ENCODE measurements around the gene TIMM17A. TPM values are rescaled to one million over a fixed set of nuclear protein-coding genes. Genes with fewer than 3 reads are reported as not detected.

The TIMM17A gene
- total RNA-seq, 1 experiment from 2014 or later, result 157 TPM

DNA sequence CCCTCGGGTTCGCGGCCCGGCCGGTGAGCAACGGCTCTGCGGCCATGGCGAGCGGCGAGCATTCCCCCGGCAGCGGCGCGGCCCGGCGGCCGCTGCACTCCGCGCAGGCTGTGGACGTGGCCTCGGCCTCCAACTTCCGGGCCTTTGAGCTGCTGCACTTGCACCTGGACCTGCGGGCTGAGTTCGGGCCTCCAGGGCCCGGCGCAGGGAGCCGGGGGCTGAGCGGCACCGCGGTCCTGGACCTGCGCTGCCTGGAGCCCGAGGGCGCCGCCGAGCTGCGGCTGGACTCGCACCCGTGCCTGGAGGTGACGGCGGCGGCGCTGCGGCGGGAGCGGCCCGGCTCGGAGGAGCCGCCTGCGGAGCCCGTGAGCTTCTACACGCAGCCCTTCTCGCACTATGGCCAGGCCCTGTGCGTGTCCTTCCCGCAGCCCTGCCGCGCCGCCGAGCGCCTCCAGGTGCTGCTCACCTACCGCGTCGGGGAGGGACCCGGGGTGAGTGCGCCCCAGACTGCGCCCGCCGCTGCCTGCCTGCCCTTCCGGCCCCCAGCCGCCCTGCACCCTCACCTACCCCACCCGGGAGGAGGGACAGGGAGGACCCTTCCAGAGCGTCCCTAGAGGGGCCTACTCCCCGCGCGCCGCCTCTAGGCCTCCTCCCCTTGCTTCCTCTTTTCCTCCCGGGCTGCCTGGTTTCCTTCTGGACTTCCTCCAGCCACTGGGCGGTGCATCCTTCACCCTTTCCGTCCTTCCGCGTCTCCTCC, 27.5 kb downstream of the TIMM17A start, which contains the start of gene RNPEP:
Gene RNPEP, plus strand, starts transcription at position 26 of the 757 bp plus-strand sequence. Its CDS starts 19 bp downstream, at position 45.
- no TSS peak for BruUV-seq (replicated peaks)
- intact Hi-C loops (cut with micrococcal nuclease), result no loop called here
- POLR2A ChIA-PET, result interaction anchor here (0.5 to 6.9 kb wide), 27 partner anchors 9 to 513 kb away, joined by 3 to 72 read pairs (median 5); partner anchors contain the start of genes ARL8A, PHLDA3, SHISA4 and TIMM17A
- Mint-ChIP-seq H3K4me1 (ENCODE audit: insufficient read depth, unreplicated experiment) (peaks cover 24% of the 10 kb centered on the region), H3K4me3 (ENCODE audit: unreplicated experiment) (peak within 1 kb of the TSS; percentile 90), H3K27me3 (ENCODE audit: insufficient read depth, unreplicated experiment) (no peaks in the 10 kb centered on the region), H3K27ac (ENCODE audit: low read depth, unreplicated experiment) (peak within 1 kb of the TSS; percentile 66), H3K36me3 (ENCODE audit: insufficient read depth, unreplicated experiment) (peaks cover 18% of the 10 kb centered on the region), H3K9me3 (ENCODE audit: unreplicated experiment) (no peaks in the 10 kb centered on the region)
- DNase-seq (ENCODE audit: unreplicated experiment), result peak; percentile 94
- TF ChIP-seq, protein P1, sequence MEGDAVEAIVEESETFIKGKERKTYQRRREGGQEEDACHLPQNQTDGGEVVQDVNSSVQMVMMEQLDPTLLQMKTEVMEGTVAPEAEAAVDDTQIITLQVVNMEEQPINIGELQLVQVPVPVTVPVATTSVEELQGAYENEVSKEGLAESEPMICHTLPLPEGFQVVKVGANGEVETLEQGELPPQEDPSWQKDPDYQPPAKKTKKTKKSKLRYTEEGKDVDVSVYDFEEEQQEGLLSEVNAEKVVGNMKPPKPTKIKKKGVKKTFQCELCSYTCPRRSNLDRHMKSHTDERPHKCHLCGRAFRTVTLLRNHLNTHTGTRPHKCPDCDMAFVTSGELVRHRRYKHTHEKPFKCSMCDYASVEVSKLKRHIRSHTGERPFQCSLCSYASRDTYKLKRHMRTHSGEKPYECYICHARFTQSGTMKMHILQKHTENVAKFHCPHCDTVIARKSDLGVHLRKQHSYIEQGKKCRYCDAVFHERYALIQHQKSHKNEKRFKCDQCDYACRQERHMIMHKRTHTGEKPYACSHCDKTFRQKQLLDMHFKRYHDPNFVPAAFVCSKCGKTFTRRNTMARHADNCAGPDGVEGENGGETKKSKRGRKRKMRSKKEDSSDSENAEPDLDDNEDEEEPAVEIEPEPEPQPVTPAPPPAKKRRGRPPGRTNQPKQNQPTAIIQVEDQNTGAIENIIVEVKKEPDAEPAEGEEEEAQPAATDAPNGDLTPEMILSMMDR (IDR thresholded peaks at IDR 0.05; ENCODE audit: unreplicated experiment), result peak; percentile 30
- CTCF ChIA-PET, result interaction anchor here (0.5 to 7.1 kb wide), 22 partner anchors 9 to 590 kb away, joined by 3 to 71 read pairs (median 5); no protein-coding TSS in a partner anchor

GRCh38 chr1:201983380-201983805, 28.1 kb downstream of the TIMM17A start:
- Mint-ChIP-seq H3K4me3 (ENCODE audit: unreplicated experiment) (peak overlapping the region; percentile 90), H3K27me3 (ENCODE audit: insufficient read depth, unreplicated experiment) (no peaks in the 10 kb centered on the region), H3K4me1 (ENCODE audit: insufficient read depth, unreplicated experiment) (peaks cover 24% of the 10 kb centered on the region), H3K27ac (ENCODE audit: low read depth, unreplicated experiment) (peak overlapping the region; percentile 66), H3K9me3 (ENCODE audit: unreplicated experiment) (no peaks in the 10 kb centered on the region), H3K36me3 (ENCODE audit: insufficient read depth, unreplicated experiment) (peaks cover 19% of the 10 kb centered on the region)
- ChIA-PET POLR2A (interaction anchor here (0.5 to 6.9 kb wide), 25 partner anchors 9 to 358 kb away, joined by 3 to 72 read pairs (median 5); partner anchors contain the start of genes ARL8A, TIMM17A and UBE2T), CTCF (interaction anchor here (0.6 to 7.1 kb wide), 20 partner anchors 9 to 548 kb away, joined by 3 to 71 read pairs (median 5); no protein-coding TSS in a partner anchor)
- DNase-seq (ENCODE audit: unreplicated experiment), result no peak
- intact Hi-C loops (cut with micrococcal nuclease), result no loop called here
- BruUV-seq (replicated peaks), result no TSS peak
- TF ChIP-seq, protein P1 (IDR thresholded peaks at IDR 0.05; ENCODE audit: unreplicated experiment), result no peak

DNA sequence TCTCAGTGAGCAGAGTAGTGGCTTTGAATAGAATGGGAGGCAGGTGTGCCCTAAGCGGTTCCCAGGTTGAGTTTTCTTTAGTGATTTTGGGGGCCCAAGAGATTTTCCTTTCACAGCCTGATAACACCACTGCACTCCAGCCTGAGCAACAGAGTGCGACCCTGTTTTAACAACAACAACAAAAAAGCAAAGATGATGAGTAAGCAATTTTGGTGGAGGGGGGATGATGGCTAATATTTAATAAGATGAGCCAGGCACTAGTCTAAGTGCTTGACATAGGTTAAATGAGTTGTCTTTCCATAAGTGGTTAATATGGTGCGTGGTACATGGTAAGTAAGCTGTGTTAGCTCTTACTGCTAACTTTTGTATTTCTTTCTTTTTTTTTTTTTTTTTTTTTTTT, 29.1 kb downstream of the TIMM17A start:
- peak overlapping the region; percentile 66 for H3K27ac Mint-ChIP-seq (ENCODE audit: low read depth, unreplicated experiment)
- BruUV-seq (replicated peaks), result no TSS peak
- TF ChIP-seq, protein P1 (IDR thresholded peaks at IDR 0.05; ENCODE audit: unreplicated experiment), result no peak
- no peak for DNase-seq (ENCODE audit: unreplicated experiment)
- CTCF ChIA-PET, result interaction anchor here (0.6 to 7.1 kb wide), 12 partner anchors 12 to 549 kb away, joined by 3 to 71 read pairs (median 6); no protein-coding TSS in a partner anchor
- no peaks in the 10 kb centered on the region for H3K27me3 Mint-ChIP-seq (ENCODE audit: insufficient read depth, unreplicated experiment)
- intact Hi-C loops (cut with micrococcal nuclease), result no loop called here
- POLR2A ChIA-PET, result interaction anchor here (0.6 to 6.9 kb wide), 12 partner anchors 12 to 160 kb away, joined by 3 to 72 read pairs (median 8); partner anchors contain the start of genes ARL8A and TIMM17A
- no peaks in the 10 kb centered on the region for H3K9me3 Mint-ChIP-seq (ENCODE audit: unreplicated experiment)
- peaks cover 24% of the 10 kb centered on the region for H3K4me1 Mint-ChIP-seq (ENCODE audit: insufficient read depth, unreplicated experiment)
- peak overlapping the region; percentile 90 for H3K4me3 Mint-ChIP-seq (ENCODE audit: unreplicated experiment)
- peaks cover 28% of the 10 kb centered on the region for H3K36me3 Mint-ChIP-seq (ENCODE audit: insufficient read depth, unreplicated experiment)

DNA sequence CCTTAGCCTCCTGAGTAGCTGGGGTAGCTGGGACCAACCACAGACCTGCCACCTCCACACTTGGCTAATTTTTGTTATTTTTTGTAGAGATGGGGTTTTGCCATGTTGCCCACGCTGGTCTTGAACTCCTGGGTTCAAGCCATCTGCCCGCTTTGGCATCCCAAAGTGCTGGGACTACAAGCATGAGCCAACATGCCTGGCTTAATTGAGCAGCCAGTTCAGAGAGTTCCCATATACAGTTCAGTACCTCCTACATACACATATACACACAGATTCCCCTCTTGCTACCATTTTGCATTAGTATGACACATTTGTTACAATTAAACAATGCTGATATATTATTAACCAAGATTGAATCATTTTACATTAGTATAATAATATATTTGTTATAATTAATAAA, 30.1 kb downstream of the TIMM17A start:
- intact Hi-C loops (cut with micrococcal nuclease), result no loop called here
- TF ChIP-seq, protein P1 (IDR thresholded peaks at IDR 0.05; ENCODE audit: unreplicated experiment), result no peak
- POLR2A ChIA-PET, result interaction anchor here (0.6 to 6.9 kb wide), 8 partner anchors 12 to 425 kb away, joined by 3 to 72 read pairs (median 5); partner anchors contain the start of genes GPR37L1 and TIMM17A
- H3K4me3 Mint-ChIP-seq (ENCODE audit: unreplicated experiment), result peak overlapping the region; percentile 90
- H3K9me3 Mint-ChIP-seq (ENCODE audit: unreplicated experiment), result no peaks in the 10 kb centered on the region
- CTCF ChIA-PET, result interaction anchor here (0.6 to 7.1 kb wide), 11 partner anchors 13 to 454 kb away, joined by 3 to 71 read pairs (median 8); no protein-coding TSS in a partner anchor
- H3K4me1 Mint-ChIP-seq (ENCODE audit: insufficient read depth, unreplicated experiment), result peaks cover 29% of the 10 kb centered on the region
- H3K27me3 Mint-ChIP-seq (ENCODE audit: insufficient read depth, unreplicated experiment), result no peaks in the 10 kb centered on the region
- H3K36me3 Mint-ChIP-seq (ENCODE audit: insufficient read depth, unreplicated experiment), result peaks cover 37% of the 10 kb centered on the region
- DNase-seq (ENCODE audit: unreplicated experiment), result no peak
- no TSS peak for BruUV-seq (replicated peaks)
- H3K27ac Mint-ChIP-seq (ENCODE audit: low read depth, unreplicated experiment), result no peak overlapping the region
